Hepatocyte (in vitro differentiated cells): ENCODE results near the gene SPAG6. TPM values are rescaled to one million over a fixed set of nuclear protein-coding genes. Genes with fewer than 3 reads are reported as not detected.
A peak's percentile ranks its signal among the peaks of the same experiment; 100 is the strongest.

Source experiments
- DNase-seq: peaks from one replicate; pipeline ENCODE4 v3.0.0-alpha.2; 2016; ENCODE audit warnings: low spot score
- H2AFZ ChIP-seq: fragments of 200-600 bp; sonication (generic); 2 replicates; pipeline ENCODE4 v1.6.0; 2016; ENCODE audit warnings: antibody characterized with exemption, mild to moderate bottlenecking
- H3K27ac ChIP-seq: fragments of 200-600 bp; sonication (generic); 2 replicates; pipeline ENCODE4 v1.5.1; 2016; ENCODE audit warnings: mild to moderate bottlenecking
- H3K27me3 ChIP-seq: fragments of 200-600 bp; sonication (generic); 2 replicates; pipeline ENCODE4 v1.6.1; 2016
- H3K36me3 ChIP-seq: fragments of 200-600 bp; sonication (generic); replicated peaks from 2 replicates; pipeline ENCODE4 v1.5.1; 2016; ENCODE audit warnings: low read depth; ENCODE audit not compliant: insufficient read depth
- H3K4me1 ChIP-seq: fragments of 200-600 bp; sonication (generic); 2 replicates; pipeline ENCODE4 v1.5.1; 2016; ENCODE audit warnings: mild to moderate bottlenecking, moderate library complexity; ENCODE audit not compliant: insufficient read depth
- H3K4me2 ChIP-seq: fragments of 200-600 bp; sonication (generic); 2 replicates; pipeline ENCODE4 v1.6.0; 2016
- H3K4me3 ChIP-seq: fragments of 200-600 bp; sonication (generic); 2 replicates; pipeline ENCODE4 v1.5.1; 2016; ENCODE audit warnings: mild to moderate bottlenecking
- H3K79me2 ChIP-seq: fragments of 200-600 bp; sonication (generic); 2 replicates; pipeline ENCODE4 v1.6.0; 2017; ENCODE audit warnings: mild to moderate bottlenecking
- H3K9me2 ChIP-seq: fragments of 200-600 bp; sonication (generic); replicated peaks from 2 replicates; pipeline ENCODE4 v1.6.0; 2017; ENCODE audit warnings: mild to moderate bottlenecking; ENCODE audit not compliant: insufficient read depth
- H3K9me3 ChIP-seq: fragments of 200-600 bp; sonication (generic); 2 replicates; pipeline ENCODE4 v1.5.1; 2016; ENCODE audit warnings: low read depth, mild to moderate bottlenecking
- H4K20me1 ChIP-seq: fragments of 200-600 bp; sonication (generic); 2 replicates; pipeline ENCODE4 v1.6.0; 2016; ENCODE audit warnings: mild to moderate bottlenecking; ENCODE audit not compliant: insufficient read depth, poor library complexity, severe bottlenecking
- EZH2 ChIP-seq: fragments of 200-600 bp; sonication (generic); IDR thresholded peaks from 2 replicates; pipeline ENCODE4 v1.6.1; 2016; ENCODE audit warnings: antibody characterized with exemption, mild to moderate bottlenecking, borderline replicate concordance
- EZH2phosphoT487 ChIP-seq: fragments of 200-600 bp; sonication (generic); IDR thresholded peaks from one replicate; pipeline ENCODE4 v1.6.1; 2018; ENCODE audit warnings: antibody characterized with exemption, mild to moderate bottlenecking, low read depth, moderate library complexity; ENCODE audit not compliant: unreplicated experiment, severe bottlenecking
- WGBS: methylation state at CpG from one replicate; pipeline ENCODE4 v1.1.6; 2016; ENCODE audit warnings: low lambda C conversion rate; ENCODE audit errors: missing lambda C conversion rate; 5-methylcytosine and 5-hydroxymethylcytosine counted together
- polyA plus RNA-seq: library from polyadenylated mRNA; unstranded; fragments of >200 nt; fragmentation: Nextera tagmentation; extraction: Ambion mirVana; gene quantifications from 2 replicates; pipeline ENCODE4 v1.2.1, GENCODE V29; 2016
- total RNA-seq: library from RNA; depleted of rRNA; stranded (reverse); fragments of >200 nt; gene quantifications from 2 replicates; pipeline ENCODE4 v1.2.3, GENCODE V29; 2014
- TF ChIP-seq, protein P1 (sequence below): fragments of 200-600 bp; sonication (generic); IDR thresholded peaks from 2 replicates; pipeline ENCODE4 v1.5.1; 2016; ENCODE audit warnings: antibody characterized with exemption, mild to moderate bottlenecking; ENCODE audit not compliant: poor library complexity

SPAG6 gene
- total and polyA plus RNA-seq, 2 experiments from 2014 or later: 0.17 TPM; not detected in 1

DNA sequence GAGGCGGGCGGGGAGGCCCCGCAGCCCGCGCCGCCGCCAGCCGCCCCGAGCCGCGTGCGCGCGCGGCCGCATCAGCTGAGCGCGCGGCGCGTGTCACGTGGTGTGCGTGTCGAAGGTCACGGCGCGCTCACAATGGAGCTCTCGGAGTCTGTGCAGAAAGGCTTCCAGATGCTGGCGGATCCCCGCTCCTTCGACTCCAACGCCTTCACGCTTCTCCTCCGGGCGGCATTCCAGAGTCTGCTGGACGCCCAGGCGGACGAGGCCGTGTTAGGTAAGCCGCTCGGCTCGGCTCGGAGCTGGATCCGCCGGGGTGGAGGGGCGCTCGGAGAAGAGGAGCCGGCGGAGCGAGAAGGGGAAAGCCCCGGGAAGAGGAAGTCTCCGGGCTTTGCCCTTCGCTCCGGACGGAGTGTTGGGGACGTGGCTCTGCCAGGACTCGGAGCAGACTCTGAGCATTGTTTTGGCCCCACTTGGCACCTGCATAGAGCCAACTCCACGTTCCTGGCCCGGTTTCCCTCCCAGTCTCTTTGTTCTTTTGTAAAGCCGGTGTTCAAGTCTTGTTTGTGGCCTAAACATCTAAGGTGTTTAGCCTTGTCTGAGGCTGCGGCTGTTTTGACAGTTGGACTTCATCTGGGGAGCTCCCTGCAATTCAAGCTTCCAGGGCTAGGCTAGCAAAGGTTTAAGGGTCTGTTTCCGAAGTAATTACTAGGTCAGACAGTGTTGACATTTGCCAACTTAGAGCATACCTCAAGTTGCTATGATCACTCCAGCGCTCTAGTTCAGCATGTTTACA is 28.8 kb upstream of the SPAG6 start, which contains the start of gene COMMD3:
Gene COMMD3, plus strand, starts transcription at position 103 of the 790 bp plus-strand sequence. Its CDS starts 30 bp downstream, at position 133.
- H3K27ac ChIP-seq: peak within 1 kb of the TSS; percentile 99
- peaks cover 12% of the 10 kb centered on the region for H3K27me3 ChIP-seq
- peaks cover 13% of the 10 kb centered on the region for H3K4me1 ChIP-seq
- peaks cover 22% of the 10 kb centered on the region for H3K79me2 ChIP-seq
- peaks cover 12% of the 10 kb centered on the region for H4K20me1 ChIP-seq
- no peaks in the 10 kb centered on the region for H3K9me3 ChIP-seq
- H3K9me2 ChIP-seq: no peaks in the 10 kb centered on the region
- peak within 1 kb of the TSS; percentile 82 for H3K4me2 ChIP-seq
- H3K36me3 ChIP-seq: no peaks in the 10 kb centered on the region
- TF ChIP-seq, protein P1, sequence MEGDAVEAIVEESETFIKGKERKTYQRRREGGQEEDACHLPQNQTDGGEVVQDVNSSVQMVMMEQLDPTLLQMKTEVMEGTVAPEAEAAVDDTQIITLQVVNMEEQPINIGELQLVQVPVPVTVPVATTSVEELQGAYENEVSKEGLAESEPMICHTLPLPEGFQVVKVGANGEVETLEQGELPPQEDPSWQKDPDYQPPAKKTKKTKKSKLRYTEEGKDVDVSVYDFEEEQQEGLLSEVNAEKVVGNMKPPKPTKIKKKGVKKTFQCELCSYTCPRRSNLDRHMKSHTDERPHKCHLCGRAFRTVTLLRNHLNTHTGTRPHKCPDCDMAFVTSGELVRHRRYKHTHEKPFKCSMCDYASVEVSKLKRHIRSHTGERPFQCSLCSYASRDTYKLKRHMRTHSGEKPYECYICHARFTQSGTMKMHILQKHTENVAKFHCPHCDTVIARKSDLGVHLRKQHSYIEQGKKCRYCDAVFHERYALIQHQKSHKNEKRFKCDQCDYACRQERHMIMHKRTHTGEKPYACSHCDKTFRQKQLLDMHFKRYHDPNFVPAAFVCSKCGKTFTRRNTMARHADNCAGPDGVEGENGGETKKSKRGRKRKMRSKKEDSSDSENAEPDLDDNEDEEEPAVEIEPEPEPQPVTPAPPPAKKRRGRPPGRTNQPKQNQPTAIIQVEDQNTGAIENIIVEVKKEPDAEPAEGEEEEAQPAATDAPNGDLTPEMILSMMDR: no peak
- TF ChIP-seq EZH2phosphoT487: no peak
- TF ChIP-seq EZH2: no peak
- peak within 1 kb of the TSS; percentile 93 for H2AFZ ChIP-seq
- peak; percentile 95 for DNase-seq
- 1% methylated on average over 34 of the region's 63 CpGs for WGBS
- H3K4me3 ChIP-seq: peak within 1 kb of the TSS; percentile 84

DNA sequence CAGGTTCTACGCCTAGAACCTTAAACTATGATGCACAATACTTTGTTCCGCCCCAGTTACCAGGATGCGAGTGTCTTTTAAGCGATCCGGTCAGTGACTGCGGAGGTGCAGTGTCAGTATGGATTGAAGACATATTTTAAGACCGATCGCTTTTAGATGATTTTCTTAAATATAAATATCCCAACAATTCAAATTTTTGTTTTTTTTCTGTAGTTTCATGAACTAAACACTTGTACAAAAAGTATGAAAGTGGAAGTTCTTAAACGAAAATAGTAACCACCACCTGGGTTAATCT is 28.3 kb upstream of the SPAG6 start:
- Histone ChIP-seq H3K4me3 (peak overlapping the region; percentile 84), H4K20me1 (peaks cover 12% of the 10 kb centered on the region), H3K4me2 (peak overlapping the region; percentile 82), H3K27ac (peak overlapping the region; percentile 99), H2AFZ (peak overlapping the region; percentile 64), H3K27me3 (peaks cover 14% of the 10 kb centered on the region), H3K79me2 (peaks cover 23% of the 10 kb centered on the region), H3K4me1 (peaks cover 13% of the 10 kb centered on the region), H3K9me2 (no peaks in the 10 kb centered on the region), H3K36me3 (no peaks in the 10 kb centered on the region), H3K9me3 (no peaks in the 10 kb centered on the region)
- no peak for DNase-seq
- TF ChIP-seq, protein P1: no peak
- TF ChIP-seq EZH2phosphoT487 (no peak), EZH2 (no peak)
- 6% methylated on average over 9 of the region's 9 CpGs for whole genome bisulfite sequencing

DNA sequence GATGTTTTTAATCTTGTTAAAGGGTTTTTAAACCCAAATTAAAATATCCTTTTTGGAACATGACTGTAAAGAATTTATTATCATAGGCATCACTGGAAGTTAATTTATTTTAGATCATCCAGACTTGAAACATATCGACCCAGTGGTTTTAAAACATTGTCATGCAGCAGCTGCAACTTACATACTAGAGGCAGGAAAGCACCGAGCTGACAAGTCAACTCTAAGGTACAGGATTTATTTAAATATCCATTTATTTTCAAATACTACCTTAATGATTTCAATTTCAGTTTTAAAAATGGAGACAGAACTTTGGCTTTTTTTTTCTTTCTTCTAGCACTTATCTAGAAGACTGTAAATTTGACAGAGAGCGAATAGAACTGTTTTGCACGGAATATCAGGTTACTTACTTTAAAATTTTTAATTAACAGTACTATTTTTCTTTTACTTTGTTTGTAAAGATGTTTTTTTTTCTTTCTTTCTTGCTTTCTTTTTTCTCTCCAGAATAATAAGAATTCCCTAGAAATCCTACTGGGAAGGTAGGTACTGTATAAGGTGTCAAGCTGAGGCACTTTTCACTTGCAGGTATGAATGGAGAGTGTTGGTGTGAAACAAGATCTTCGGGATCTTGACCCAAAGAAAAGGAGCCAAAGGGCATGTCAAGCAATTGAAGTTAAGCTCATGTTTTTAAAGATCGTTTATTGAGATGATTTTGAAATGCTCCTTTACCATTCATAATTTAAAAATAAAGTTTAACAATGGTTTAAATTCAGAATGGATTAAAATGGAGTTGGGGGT is 27.3 kb upstream of the SPAG6 start:
- H3K4me3 ChIP-seq: no peak overlapping the region
- peaks cover 23% of the 10 kb centered on the region for H3K27me3 ChIP-seq
- H3K79me2 ChIP-seq: peaks cover 32% of the 10 kb centered on the region
- peaks cover 21% of the 10 kb centered on the region for H4K20me1 ChIP-seq
- 75% methylated on average over 6 of the region's 6 CpGs for WGBS
- peak overlapping the region; percentile 82 for H3K4me2 ChIP-seq
- no peaks in the 10 kb centered on the region for H3K36me3 ChIP-seq
- H3K9me3 ChIP-seq: no peaks in the 10 kb centered on the region
- no peak overlapping the region for H3K27ac ChIP-seq
- H3K9me2 ChIP-seq: no peaks in the 10 kb centered on the region
- no peak overlapping the region for H2AFZ ChIP-seq
- TF ChIP-seq, protein P1: no peak
- TF ChIP-seq EZH2: no peak
- TF ChIP-seq EZH2phosphoT487: no peak
- H3K4me1 ChIP-seq: peaks cover 13% of the 10 kb centered on the region
- no peak for DNase-seq
